Right ventricle myocardium superior (tissue), 1 donor: ENCODE results near the gene CYREN. TPM values are rescaled to one million over a fixed set of nuclear protein-coding genes. Genes with fewer than 3 reads are reported as not detected.

Experiments
- ATAC-seq: fragments of 200-7000 bp; cut with Tn5 transposase; one replicate; pipeline ENCODE4 v1.9.1; 2020; ENCODE audit warnings: mild to moderate bottlenecking; ENCODE audit not compliant: poor library complexity
- DNase-seq: peaks from one replicate; pipeline ENCODE4 v3.0.0-alpha.2; 2020
- intact Hi-C: fragments of 100-400 bp; cut with DNase I; formaldehyde crosslinking; loops from one replicate; pipeline ENCODE4 v1.11.2; 2022
- total RNA-seq: library from RNA; stranded (reverse); fragmentation: NEBNext Ultra II Directional; extraction: Animal tissue kit (Norgen Biotek cat#: 25700); gene quantifications from one replicate; pipeline ENCODE4 v1.2.1, GENCODE V29; 2021
- donor health status: DM: no; HTN: yes; CAD: no; lungs with severe emphysema.

CYREN gene
- total RNA-seq, 1 donor from 2014 or later = 28.9 TPM

DNA sequence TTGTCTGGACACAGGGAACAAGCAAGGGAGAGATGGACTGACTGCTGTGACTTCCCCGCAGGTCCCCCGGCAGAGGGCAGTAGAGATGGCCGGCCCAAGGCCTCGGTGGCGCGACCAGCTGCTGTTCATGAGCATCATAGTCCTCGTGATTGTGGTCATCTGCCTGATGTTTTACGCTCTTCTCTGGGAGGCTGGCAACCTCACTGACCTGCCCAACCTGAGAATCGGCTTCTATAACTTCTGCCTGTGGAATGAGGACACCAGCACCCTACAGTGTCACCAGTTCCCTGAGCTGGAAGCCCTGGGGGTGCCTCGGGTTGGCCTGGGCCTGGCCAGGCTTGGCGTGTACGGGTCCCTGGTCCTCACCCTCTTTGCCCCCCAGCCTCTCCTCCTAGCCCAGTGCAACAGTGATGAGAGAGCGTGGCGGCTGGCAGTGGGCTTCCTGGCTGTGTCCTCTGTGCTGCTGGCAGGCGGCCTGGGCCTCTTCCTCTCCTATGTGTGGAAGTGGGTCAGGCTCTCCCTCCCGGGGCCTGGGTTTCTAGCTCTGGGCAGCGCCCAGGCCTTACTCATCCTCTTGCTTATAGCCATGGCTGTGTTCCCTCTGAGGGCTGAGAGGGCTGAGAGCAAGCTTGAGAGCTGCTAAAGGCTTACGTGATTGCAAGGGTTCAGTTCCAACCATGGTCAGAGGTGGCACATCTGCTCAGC is 6.0 kb downstream of the CYREN start:
- intact Hi-C loops = loop anchor here (5.0 kb wide), 2 partner anchors 177 to 477 kb away; partner anchors contain the start of gene AGBL3
- ATAC-seq = no peak
- no peak for DNase-seq

DNA sequence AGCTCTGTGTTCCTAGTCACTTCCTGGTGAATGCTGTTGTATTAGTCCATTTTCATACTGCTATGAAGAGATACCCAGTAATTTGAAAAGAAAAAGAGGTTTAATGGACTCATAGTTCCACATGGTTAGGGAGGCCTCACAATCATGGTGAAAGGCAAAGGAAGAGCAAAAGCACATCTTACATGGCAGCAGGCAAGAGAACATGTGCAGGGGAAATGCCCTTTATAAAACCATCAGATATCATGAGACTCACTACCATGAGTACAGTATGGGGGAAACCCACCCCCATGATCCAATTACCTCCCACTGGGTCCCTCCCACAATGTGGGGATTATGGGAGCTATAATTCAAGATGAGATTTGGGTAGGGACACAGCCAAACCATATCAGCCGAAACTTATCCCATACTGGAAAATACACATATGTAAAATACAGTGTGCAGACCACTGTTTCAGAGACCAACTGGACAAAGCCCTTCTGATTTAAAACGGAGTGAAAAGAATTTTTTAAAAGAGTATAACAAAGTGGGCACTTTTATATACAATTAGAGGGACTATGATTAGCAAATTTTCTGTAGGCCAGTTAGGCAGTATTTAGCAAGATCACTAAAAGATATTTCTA is 8.0 kb downstream of the CYREN start:
- ATAC-seq (no peak), DNase-seq (no peak)
- intact Hi-C loops = no loop called here

DNA sequence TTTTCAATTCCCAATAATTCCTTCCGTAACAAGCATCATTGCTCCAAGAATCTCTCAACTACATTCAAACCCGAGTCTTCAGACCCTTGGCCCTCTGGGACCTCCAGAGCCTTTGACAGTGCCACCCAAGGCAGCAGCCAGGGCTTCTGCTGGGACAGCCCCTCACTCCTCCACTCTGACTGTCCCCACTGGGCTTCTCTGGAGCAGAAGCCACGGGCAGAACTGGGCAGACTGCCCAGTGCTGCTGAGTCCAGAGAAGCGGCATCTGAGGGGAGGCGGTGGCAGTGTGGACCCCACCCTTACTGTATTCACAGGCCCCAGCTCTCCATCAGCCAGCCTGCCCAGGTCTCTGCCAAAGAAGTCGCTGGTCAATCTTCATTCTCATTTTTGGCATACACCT is 8.8 kb downstream of the CYREN start:
- intact Hi-C loops = no loop called here
- DNase-seq (no peak), ATAC-seq (no peak)

DNA sequence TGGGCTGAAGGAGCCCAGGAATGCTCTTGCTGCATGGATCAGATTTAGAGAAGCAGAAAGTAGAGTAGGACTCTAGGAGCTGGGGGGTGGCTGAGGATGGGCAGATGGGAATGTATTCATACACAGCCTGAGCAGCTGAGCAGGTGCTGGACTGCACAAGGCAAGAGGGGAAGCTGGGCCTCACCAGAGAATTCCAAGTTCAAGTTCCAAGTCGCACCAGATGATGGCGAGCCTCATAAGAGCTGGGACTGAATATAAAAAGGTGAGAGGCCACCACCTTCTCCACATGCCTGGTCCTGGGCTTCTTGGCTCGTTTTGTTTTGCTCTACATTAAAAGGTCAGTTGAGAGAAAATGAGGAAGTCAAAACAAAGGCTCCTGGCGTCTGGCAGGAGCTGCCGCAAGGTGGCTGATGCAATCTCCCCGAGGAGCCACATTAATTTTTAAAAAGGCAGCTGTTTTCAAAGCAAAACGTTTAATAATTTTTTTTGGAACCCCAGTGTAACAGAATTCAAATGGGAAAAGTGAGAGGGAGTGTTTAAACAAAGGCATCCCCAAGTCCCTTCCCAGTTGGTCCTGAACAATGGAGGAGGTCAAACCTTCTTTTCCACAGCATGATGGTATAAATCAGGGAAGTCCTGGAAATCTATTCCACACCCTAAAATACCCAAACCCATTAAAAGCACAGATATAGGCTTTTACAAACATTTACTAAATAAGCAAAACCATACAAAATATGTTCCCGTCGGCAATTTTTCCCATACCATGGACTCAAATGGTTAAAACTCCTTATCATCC is 9.5 kb downstream of the CYREN start:
- DNase-seq = peak; percentile 47
- intact Hi-C loops = no loop called here
- ATAC-seq = peak; percentile 5

DNA sequence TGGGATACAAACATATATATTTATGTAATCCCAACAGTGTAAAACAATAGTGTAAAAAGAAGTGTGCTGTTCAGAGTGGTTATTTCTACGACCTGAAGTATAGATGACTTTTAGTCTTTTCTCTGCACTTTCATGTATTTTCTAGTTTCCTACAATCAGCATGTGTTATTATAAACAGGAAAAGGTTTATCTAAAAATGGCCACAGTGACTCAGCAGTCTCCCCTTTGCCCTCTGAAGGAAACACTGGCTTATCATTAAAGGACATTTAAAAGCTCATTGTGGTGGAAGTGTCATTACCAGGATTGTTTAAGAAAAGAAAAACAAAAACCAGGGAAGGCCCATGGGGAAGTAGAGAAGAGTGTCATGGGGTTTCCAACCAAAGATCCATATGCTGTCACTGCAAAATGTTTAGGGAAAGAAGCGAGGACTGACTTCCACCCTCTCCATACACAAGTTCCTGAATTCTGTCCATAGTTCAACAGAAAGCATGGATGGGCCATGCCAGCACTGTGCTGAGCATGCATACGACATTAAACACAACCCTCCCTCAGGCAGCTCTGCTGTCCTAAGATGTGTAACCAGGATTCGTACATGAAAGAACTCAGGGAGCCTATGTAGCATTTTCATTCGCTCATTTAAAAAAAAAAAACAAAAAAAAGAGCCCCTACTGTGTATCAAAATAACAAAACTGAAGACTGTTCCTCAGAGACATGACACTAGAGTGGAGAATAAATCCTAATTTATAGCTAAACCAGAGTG is 10.2 kb downstream of the CYREN start:
- DNase-seq = no peak
- peak; percentile 48 for ATAC-seq
- intact Hi-C loops = no loop called here

DNA sequence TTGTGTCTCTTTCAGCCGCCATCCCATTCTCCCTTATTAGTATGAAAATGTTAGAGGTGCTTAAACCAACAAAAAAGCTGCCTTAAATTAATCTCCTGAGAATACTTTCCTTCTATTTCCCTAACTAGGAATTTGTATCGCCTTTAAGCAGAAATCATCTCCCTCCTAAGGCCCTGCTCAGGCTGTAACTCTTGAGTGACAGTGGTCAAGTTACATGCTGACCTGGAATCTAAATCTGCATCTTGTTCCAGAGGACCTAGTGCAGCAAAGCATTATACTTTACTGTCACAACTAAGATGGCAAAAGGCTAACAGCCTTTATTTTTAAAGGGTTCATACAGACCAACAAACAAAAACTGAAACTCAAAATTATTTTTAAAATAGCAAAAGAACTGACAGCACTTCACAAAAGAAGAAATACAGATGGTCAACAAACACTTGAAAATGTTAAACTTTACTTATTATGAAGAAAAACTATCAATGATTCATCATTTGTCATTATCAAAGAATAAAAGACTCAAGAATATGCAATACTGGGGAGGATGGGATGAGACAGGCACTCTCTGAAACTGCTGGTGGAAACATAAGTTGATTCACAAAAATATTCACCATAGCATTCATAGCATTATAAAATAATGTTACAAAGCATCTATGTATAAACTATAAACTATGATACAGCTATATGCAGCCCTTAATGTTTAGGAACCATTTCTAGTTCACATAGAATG is 11.0 kb downstream of the CYREN start:
- peak; percentile 13 for ATAC-seq
- intact Hi-C loops = no loop called here
- DNase-seq = no peak

DNA sequence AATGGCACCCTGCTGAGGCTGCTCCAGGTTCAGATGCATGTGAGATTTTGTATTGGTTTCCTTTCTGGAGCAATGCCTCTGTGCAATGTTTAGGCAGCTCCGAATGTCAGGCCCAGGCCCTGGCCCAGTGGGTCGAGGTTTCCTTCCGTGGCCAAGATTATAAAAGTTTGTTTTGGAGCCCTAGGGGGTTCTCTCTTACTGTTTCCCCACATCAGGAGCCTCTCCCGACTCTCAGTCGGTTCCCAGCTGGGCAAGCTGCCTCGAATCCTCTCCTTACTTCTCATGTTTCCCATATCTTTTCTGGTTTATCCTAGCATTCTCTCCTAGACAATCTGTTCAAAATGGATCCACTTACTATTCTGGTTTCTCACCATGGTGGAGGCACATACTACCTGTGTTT is 11.6 kb downstream of the CYREN start:
- intact Hi-C loops = no loop called here
- ATAC-seq (no peak), DNase-seq (no peak)

DNA sequence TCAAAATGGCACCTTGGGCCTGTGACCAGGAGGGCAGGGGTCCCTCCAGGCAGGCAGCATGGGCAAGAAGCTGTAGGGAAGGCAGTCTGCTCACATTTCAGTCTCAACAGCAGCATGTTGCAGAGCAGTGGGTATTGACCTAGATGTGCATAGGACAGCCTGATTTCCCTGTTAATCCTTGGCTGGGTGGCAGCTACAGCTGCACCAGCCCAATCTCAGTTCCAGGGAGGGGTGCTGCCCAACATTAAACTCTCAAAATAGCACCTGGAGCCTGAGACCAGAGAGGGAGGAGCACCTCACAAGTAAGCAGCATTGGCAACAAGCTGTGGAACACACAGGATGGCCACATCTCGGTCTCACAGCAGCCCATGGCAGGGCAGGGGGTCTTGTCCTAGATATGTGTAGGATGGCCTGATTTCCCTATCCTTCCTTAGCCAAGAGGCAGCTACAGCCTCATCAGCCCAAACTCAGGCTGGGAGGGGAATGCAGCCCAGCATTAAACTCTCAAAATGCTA is 12.3 kb downstream of the CYREN start:
- ATAC-seq (peak; percentile 63), DNase-seq (no peak)
- intact Hi-C loops = no loop called here

DNA sequence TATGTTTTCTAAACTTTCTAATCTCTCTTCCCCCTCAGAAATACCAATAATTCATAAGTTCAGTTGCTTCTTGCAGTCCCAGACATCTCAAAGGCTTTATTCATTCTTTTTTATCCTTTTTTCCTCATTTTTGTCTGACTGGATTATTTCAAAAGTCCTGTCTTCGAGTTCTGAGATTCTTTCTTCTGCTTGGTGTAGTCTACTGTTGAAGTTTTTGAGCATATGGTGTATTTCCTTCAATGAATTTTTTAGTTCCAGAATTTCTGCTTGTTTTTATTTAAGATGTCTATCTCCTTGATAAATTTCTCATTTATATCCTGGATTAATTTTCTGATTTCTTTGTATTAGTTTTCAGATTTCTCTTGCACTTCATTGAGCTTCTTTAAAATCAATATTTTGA is 14.2 kb downstream of the CYREN start:
- no peak for ATAC-seq
- no peak for DNase-seq
- intact Hi-C loops = no loop called here

DNA sequence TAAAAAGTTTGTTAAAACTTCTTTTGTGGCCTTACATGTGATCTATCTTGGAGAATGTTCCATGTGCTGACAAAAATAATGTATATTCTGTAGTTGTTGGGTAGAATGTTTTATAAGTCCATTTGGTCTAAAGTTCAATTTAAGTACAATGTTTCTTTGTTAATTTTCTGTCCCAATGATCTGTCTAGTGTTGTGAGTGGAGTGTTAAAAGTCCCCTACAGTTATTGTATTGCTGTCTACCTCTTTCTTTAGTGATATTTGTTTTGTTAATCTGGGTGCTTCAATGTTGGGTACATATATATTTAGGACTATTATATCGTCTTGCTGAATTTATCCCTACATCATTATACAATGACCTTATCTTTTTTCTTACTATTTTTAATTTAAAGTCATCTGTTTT is 15.8 kb downstream of the CYREN start:
- intact Hi-C loops = loop anchor here (5.0 kb wide), 1 partner anchor 167 kb away; the partner anchor contains the start of gene AGBL3
- DNase-seq (no peak), ATAC-seq (no peak)

DNA sequence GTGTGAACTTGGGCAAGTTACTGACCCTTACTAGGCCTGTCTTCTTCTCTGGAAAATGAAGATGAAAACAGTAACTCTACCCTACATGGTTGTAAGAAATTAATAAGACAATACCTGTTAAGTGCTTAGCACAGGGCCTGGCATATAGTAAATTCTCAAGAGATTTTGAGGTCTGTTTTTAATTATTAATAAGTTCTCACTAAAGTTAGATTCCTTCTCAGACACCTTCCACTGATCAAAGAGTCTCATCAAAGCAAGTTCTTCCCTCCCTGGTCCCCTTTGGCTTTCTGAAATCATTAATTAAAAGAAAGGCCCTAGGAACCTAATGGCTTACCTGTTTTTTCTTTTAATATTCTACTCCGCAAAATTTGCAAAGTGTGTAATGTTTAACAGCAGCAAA is 18.1 kb downstream of the CYREN start:
- intact Hi-C loops = loop anchor here (5.0 kb wide), 1 partner anchor 165 kb away; the partner anchor contains the start of gene AGBL3
- DNase-seq (no peak), ATAC-seq (no peak)

DNA sequence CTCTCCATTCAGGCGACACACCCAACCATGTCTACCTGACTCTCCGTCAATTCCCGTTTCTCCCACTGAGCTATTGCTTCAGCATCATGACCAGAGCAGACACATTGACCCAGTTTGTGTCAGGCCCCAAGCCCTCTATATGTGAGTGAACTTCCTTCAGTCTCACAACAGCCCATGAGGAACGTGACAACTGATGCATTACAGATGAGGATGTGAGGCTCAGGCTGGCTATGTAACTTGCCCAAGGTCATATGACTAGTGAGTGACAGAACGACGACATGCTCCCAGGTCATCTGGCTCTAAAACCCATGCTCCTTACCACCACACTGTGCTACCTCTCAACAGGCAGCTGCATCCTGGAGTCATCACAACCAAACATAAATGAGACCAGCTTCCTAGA is 19.0 kb downstream of the CYREN start:
- no peak for ATAC-seq
- DNase-seq = no peak
- intact Hi-C loops = loop anchor here (5.0 kb wide), 1 partner anchor 164 kb away; the partner anchor contains the start of gene AGBL3

DNA sequence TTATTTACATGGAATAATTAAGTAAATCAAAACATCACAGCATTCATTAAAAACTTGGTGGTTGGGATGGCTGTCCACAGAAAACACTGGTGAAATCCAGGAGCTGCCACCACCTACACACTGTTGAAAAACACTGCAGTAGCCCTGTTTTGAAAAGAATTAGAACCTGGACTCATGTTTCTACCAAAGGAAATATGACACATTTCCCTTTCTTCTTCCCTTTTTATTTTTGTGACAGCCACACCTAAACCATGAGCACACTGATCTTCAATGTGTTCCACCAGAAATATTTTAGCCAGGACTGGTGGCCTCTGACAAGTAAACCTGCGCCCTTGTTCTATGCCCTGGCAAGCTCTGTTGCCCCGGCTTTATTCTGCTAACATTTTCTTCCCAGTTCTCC is 19.4 kb downstream of the CYREN start:
- DNase-seq = no peak
- intact Hi-C loops = loop anchor here (5.0 kb wide), 1 partner anchor 164 kb away; the partner anchor contains the start of gene AGBL3
- ATAC-seq = no peak

DNA sequence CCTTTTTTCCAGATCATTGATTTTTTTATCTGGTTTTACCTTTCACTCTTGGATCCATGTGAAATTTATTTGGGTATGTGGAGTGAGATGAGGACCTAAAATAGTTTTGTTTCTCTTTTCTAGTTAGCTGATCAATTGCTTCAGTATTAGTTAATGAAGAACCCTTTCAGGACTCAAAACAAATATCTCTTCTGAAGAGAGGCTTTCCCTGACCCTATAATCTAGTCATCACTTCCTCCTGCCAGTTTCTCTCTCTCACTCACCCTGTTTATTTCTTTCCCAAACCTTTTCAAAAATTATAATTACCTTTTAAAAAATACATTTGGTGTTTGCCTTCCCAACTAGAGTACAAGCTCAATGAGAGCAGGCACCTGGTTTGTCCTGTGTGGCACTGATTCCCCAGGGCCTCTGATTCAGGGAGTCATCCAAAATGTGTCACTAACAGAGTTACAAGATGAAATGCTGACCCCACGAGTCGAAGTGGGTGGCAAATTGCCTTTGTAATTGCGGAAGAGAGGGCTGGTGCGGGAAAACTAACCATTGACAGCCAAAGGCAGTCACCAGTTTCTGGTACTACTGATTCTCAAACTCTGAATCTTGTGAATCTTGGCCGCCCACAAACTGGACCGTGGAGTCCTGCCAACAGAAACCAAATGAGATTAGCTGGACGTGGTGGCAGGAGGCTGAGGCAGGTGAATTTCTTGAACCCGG is 20.3 kb downstream of the CYREN start:
- ATAC-seq (no peak), DNase-seq (peak; percentile 41)
- intact Hi-C loops = loop anchor here (5.0 kb wide), 1 partner anchor 163 kb away; the partner anchor contains the start of gene AGBL3

DNA sequence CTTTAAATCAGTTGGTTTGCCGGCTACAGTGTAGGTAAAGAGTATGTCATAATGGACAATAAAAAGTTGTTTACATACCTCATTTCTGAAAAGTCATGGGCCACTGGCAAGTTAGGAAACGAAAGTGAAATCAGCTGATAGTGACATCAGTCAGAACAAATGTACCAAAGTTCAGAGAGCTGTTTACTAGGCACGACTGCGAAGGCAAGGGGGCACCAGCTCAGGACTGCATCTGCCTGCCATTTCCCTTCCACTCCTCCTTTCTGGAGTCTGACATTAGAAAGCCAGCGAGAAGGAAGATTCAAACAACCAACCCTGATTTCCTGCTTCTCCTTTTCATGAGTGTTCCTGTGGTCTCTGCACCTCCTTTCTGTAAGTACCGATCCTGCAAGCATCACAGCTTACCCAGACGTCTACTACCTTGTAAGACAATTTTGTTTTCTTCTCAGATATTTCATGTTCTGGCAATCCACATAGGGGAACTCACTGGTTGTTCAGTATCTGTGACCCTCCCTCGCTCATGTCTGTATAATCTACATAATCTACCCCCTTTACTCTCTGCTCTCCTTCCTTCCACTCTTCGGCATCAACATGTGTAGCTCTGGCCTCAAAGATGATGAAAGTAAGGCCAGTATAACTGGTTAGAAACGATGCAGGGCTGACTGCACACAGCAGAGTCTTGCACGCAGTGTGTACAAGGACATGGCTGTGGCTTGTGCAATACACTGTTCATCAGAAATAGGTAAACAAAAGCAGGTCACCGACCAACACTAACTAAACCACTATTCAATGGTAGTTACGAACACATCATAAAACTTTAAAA is 22.4 kb downstream of the CYREN start, which contains the start of gene TMEM140:
TMEM140 (plus strand) TSS at position 174 of the 823 bp plus-strand sequence. CDS start 16,370 bp downstream, outside the sequence.
- intact Hi-C loops = no loop called here
- peak; percentile 59 for DNase-seq
- peak; percentile 88 for ATAC-seq

DNA sequence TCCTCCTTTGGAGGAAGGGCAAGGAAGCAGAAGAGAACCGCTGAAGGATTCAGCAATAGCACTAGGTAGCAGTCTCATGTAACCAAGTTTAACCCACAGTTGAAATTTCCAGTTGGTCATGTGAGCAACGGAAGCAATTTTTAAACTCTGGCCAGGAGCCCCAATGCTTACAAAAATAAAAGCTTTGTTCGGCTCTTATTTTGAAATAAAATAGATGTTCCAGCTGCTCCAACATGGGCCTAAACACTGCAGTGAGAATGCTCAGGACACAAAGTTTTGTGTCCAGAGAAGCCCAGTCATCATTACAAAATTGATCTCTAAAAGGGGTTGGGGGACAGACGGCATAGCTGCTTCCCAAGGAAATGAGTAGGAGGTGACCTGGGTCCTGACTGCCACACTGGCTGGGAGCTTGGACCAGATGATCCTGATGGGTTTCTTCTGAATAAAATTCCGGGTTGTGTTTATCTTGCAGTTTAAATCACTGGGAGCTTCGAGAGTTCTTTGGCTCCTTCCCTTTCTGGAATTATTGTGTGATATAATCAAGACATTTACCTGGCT is 23.1 kb downstream of the CYREN start:
- peak; percentile 71 for ATAC-seq
- intact Hi-C loops = no loop called here
- no peak for DNase-seq
